Suppressor macrophage treated with lipopolysaccharide for 4 hours (primary cell): Measurements from ENCODE around the gene TGFBR3.

ENCODE experiments used
- DNase-seq: peaks from one replicate; pipeline ENCODE4 v3.0.0-alpha.2; 2020

The TGFBR3 gene

DNA sequence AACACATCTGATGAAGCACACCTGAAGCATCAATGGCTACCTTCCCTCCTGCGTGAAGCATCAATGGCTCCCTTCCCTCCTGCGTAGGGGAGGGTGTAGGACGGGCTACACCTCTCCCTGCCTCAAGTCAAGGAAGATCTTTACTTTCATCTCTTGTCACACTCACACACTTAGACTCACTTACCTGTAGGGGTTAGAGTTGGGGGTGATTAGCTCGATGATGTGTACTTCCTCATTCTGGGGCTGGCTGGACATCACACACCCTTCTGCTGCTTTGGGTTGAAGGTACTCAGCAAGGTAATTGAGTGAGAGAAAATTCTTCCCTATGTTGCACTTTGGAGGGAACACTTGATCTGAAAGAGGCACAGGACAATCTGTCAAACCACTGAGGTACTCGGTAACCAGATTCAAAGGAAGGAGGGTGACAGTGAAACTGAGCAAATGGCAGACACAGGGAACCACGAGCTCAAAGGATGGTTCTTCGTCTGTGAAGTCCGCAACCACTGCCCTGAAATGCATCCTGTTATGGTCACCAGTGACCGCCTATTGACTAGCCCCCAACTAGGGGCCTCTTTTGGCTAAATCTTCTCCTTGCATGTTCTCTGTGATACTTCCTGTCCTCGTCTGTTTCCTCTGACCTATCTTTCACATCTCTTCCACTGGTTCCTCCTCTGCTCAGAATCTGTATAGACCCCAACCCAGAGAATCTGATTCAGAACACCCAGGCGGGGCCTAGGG lies 156.2 kb downstream of the TGFBR3 start:
- DNase-seq = no peak

- no peak for DNase-seq
Observed at GRCh38 chr1:91727763-91728162, 158.2 kb downstream of the TGFBR3 start.

- no peak for DNase-seq
Observed at GRCh38 chr1:91725989-91726721, 159.8 kb downstream of the TGFBR3 start.

- DNase-seq = no peak
Observed at GRCh38 chr1:91725618-91725988, 160.3 kb downstream of the TGFBR3 start.

DNA sequence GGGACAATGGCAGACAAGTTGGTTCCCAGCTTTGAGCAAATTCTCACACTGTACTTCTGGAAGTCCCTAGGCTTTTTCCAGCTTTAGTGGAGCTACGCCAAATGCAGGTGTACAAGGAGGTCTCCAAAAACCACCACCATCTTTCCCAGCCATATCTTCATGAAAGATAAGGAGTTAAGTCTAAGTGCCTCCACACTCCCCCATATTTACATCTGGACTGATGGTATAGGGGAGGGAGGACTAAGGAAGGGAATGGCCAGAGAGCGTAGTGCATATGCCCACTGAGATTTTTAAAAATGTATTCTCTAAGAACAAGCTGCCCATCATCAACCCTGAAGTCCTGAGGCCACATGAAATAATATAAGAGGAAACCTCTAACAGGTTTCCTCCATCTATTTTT lies 161.3 kb downstream of the TGFBR3 start:
- no peak for DNase-seq

DNA sequence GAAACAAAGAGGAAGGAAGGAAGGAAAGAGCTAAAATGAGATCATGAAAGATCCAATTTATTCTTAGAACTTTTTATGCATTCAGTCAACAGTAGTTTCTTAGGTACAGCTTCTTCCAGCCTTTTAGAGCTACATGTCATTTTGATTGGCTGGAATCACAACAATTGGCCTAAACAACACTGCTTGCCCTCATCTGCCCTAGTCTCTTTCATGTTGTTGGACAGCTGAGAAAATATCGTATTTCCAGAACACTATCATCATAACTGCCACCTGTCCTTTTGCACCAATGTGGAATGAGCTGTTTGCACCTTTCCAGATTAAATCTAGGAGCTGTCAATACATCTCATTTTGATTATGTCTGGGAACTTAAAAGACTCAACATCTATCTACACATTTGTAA lies 161.7 kb downstream of the TGFBR3 start:
- DNase-seq = no peak

DNA sequence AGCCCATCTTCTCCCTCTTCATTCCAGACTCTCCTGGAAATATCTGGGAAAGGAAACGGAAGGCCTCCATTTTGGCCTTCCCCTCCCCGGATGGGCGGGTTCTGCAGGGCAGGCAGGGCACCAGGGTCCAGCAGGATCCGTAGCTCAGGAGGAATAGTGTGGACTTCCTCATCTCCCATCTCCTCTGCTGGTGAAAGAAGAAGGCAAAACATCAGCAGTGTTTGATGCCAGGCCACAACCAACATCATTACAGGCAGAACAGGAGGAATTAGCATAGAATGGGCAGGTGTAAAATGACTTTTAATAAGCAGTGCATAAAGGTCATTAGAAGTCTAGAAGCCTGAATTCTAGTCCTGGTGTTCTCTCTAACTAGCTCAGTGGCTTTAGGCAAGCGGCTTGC lies 165.9 kb downstream of the TGFBR3 start:
- DNase-seq = no peak

DNA sequence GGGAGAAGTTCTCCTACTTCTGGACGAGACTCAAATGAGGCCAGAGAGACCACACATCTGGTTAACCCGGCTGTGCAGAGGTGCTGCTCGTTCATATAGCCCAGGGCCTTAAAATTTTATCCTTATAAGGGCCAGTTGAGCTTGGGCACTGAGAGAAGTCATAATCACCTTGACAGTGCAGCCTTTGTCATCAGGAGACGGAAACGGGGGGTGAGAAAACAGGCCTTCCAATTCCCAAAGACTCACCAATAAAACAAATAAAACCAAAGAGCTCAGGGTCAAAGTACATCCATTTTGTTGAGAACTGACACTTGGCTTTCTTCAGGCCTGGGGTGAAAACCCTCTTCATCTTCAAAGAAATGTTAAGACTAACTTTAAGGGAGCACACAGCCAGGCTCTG lies 167.1 kb downstream of the TGFBR3 start:
- DNase-seq = no peak

DNA sequence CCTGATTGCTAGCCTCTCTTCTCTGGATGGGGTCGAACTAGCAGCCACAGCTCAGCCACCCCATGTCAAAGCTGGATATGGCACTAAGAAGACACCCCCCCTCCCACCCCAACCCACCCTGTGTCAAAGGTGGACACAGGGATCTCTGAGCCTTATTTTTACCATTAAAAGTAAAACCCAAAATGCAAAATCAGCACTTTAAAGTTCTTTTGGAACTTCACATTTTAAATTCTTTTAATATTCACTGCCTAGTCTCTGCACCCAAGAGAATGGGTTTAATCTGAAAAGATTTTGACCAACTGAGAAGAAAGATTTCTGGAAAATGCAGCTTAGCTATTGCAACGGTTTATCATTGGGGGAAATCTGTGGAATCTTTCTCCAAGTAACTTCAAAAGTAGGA lies 167.6 kb downstream of the TGFBR3 start:
- no peak for DNase-seq

- no peak for DNase-seq
Observed at GRCh38 chr1:91717839-91718238, 168.1 kb downstream of the TGFBR3 start.

DNA sequence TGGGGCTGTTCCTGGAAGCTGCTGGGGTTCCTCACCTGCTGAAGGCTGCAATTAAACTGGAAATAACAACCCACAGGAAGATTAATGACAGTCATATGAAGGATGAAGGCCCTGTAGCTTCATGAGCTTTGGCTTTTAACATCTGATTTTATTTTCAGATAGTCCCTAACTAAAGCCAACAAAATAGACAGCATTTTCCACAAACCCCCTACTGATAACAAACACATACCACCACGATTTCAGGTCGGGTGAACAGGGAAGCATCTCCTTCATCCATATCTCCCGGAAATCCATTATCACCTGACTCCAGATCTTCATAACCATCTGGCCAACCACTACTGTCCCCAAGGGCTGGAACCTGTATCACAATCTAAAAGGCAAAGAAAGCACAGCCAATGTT lies 169.6 kb downstream of the TGFBR3 start:
- DNase-seq = no peak

DNA sequence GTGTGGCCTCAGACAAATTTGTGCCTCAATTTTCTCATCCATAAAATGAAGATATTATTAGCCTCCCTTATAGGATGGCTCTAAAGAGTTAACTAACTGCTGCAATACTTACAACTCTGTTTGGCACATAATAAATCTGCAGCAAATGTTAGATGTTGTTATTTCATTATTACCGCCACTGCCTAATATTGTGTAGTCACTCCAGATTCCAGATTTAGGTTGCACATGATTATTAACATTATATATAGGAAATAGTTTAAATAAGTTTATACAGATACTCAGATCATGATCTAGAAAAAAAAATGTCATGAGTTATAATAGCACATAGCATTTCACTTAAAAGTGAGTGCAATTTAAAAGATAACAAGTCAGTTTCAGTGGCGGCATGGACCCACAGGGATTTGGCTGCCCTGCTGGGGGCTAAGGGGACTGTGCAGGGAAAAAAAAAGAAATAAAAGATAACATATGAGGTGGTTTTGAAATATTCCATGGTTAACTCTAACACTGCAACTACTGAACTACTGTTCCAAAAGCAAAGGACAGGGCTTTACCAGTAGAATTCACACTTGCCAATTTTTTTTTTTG lies 170.4 kb downstream of the TGFBR3 start:
- DNase-seq = no peak

DNA sequence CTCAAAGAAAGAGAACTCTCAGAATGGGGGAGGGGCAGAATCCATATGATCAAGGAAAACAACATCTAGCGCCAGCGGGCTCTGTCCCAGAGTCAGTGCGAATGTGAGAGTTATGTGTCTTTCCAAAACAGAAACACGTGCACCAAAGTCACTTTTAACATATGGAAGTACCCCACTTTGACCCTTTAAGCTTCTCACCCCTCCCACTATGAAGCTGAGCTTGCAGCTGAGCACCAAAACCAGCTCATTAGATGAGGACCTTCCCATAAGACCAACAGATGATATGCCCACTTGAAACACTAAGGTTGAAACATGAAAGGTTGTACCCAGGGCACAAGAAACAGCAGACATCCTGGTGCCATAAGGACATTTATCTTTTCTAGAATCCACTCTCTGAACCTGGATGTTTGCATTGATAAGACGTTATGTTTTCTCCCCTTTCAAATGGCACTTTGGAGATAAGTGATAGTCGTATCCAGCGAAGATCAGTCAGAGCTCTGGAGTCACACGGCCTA lies 171.0 kb downstream of the TGFBR3 start:
- no peak for DNase-seq

DNA sequence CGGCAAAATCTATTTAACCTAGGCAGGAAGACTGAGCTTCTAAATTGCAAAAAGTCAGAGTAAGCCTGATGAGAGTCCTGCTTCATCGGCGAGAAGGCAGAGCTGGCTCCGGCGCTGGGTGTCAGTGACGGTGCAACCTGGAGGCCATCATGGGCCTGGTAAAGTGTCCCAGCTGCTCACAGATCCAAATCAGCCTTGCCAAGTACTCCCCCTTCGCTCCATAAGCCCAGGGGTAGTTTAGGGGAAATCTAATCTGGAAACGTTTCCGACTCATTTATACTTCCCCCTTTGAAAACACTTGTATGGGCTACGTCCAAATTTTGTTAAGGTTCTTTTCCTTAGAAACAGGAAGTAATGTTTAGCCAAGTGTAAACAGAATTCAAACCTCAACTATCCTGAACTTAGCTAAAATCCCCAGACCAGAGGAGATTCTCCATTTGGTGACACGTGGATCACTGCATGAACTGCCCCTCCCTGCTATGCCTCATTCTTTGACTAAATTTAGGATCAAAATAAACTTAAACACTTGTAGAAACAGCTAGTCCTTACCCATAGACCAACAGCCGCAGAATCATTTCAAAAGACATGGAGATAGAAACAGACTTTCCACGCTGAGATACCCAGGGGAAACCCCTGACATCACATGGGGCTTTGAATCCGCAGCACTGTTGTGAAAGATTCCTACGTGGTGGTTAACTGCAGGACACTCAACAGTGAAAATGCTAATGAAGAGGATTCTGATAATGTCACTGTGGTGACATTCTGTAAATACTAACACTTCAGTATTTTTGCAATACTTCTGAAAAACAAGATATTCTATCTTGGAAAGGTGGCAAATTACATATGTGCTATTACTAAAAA lies 172.7 kb downstream of the TGFBR3 start:
- peak; percentile 92 for DNase-seq

- DNase-seq = no peak
Observed at GRCh38 chr1:91712393-91712792, 173.6 kb downstream of the TGFBR3 start.

DNA sequence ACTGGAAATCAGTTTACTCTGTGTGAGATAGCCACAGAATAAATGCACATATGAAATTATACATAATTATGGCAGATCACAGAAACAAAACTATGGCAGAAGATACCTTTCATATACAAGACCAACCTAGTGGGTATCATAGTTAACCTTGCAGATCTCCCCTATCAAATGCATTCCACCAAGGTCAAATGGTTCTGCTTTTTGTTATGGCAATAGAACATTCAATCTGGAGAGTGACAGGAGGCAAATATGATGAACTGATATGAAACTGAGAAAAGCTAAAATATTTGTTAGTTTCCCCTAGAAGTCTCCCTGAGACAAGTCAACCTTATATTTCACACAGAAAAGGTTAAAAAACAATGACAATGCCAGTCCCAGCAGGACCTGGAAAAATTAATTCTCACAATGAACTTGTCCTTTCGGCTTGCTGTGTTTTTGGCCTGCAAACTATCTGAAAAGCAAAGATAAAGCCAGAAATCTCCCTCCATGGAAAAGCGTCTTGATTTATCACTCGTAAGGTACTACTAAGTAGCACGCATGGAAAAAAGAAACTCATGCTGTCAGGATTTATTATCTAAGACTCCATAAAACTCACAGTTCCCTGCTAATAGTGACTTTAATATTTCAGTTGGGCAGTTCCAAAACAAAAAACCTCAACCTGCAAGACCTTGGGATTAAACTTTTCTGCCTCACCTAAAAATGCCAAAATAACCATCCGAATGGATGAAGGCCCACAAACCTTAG lies 174.3 kb downstream of the TGFBR3 start:
- DNase-seq = no peak

DNA sequence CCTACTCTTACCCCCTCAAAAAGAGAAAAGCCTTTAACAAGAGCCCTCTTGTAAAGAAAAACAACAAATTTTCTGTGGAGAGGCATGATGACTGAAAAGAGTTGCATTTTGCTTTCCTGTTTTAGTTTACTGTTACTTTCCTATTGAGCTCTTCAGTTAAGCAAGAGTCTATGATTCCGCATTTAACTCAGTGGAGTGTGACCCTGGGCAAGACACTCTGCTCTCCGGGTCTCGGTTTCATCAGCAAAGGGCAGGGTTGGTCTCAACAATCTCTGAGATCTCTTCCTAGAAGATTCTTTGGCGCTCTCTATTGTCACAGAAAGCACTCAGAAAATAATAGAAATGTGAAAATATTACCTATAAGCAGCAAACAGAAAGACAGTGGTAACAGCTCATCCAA lies 175.7 kb downstream of the TGFBR3 start:
- DNase-seq = no peak

DNA sequence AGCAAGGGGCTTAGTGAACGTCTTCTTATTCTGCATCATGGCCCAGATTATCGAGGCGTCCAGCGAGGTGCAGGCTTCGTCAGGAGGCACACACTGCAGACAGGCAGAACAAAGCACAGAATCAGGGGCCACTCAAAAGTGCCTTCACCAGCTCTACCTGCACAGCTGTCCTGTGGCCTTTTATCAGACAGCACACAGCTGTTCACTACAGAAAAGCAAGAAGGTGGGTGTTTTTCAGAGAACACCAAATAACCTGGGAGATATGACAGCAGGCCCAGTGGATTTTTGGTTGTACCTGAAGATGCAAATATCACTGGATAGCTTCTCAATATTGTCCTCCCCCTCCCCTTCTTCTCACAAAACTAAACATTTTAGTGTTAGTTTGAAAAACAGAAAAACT lies 177.3 kb downstream of the TGFBR3 start:
- no peak for DNase-seq

DNA sequence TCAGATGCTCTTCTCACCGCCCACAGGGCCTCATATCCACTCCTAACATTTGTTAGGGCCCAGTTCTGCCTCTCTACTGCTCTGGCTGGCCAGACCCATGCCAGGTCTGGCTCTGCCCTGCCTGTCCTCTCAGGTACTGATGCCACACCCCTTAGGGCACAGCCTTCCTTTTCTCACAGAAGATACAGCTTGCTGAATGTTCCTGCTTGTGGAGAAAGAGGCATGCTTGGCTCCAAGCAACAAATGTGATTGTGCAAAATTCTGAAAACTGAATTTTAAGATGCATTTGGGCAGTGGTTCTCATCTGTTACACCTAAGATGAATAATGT lies 178.1 kb downstream of the TGFBR3 start:
- no peak for DNase-seq

- no peak for DNase-seq
Observed at GRCh38 chr1:91707114-91707889, 178.6 kb downstream of the TGFBR3 start.

DNA sequence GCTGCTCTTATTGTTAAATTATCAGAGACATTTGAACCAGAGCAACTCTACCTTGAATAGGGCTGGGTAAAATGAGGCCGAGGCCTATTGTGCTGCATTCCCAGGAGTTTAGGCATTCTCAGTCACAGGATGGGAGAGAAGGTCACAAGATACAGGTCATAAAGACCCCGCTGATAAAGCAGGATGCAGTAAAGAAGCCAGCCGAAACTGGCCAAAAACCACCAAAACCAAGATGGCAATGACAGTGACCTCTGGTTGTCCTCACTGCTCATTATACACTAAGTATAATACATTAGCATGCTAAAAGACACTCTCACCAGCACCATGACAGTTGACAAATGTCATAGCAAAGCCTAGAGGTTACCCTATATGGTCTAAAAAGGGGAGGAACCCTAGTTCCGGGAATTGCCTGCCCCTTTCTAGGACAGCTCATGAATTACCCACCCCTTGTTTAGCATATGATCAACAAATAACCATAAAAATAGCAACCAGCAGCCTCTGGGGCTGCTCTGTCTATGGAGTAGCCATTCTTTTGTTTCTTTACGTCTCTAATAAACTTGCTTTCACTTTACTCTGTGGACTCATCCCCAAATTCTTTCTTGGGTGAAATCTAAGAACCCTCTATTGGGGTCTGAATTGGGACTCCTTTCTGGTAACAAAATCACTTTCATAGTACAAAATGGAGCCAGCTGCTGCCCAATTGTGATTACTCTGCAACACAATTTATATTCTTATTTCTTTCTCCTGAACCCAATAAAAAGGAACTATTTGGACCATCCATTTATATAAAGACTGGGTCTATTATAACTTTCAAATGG lies 179.6 kb downstream of the TGFBR3 start:
- DNase-seq = no peak
